ENCODE measurements around the gene IRX4.

The IRX4 gene

DNA sequence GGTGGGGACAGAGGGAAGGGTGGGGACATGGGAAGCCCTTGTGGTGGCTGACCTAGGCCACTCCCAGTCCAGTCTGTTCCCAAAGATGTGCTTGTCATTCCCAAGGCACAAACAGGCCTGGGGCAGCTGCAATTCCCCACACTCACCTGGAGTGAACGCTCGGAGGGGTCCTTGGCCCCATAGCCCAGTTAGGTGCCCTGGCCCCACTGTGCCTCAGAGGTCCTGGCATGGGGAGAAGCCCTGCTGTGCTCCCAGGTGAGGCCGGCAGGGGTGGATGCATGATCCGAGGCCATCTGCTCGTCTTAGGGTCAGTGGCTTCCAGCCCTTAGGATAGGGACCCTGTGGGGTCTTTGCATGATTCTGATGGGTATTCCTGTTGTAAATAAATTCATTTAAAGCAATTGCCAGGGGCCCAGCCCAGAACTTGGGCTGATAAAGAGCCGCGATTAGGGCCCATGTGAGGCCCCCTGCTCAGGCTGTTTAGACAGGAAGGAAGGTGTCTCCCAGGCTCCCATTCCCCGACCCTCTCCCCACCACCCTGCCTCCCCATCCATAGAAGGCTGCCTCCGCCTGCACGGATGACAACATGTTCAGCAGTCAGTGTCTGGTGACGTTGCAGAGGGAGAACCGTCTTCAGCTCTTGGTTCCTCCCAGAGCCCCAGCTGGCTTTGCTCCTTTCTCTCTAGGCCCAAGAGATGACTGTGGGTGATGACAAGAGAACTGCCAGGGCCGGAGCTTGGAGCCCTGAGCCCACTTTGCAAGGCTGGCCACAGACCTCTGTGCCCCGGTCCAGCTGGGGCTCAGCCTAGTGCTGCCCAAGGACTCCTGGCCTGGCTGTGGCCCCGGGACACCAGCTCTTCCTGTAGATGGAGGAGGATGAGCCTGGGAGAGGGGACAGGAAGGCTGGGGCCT lies 28.4 kb upstream of the IRX4 start:
- no peaks in the 10 kb centered on the region for H3K27me3 ChIP-seq (ENCODE audit: control insufficient read depth, insufficient read depth, low read length)
- H3K9ac ChIP-seq (ENCODE audit: low read depth, low read length), result no peak overlapping the region
- H3K4me1 ChIP-seq (ENCODE audit: control insufficient read depth, insufficient read depth, low read length), result no peaks in the 10 kb centered on the region
- H3K36me3 ChIP-seq (ENCODE audit: control insufficient read depth, insufficient read depth, low read length), result no peaks in the 10 kb centered on the region
- H3K9me3 ChIP-seq (ENCODE audit: control insufficient read depth, insufficient read depth, low read length), result no peaks in the 10 kb centered on the region
- H3K4me3 ChIP-seq (ENCODE audit: low read depth, low read length), result no peak overlapping the region

DNA sequence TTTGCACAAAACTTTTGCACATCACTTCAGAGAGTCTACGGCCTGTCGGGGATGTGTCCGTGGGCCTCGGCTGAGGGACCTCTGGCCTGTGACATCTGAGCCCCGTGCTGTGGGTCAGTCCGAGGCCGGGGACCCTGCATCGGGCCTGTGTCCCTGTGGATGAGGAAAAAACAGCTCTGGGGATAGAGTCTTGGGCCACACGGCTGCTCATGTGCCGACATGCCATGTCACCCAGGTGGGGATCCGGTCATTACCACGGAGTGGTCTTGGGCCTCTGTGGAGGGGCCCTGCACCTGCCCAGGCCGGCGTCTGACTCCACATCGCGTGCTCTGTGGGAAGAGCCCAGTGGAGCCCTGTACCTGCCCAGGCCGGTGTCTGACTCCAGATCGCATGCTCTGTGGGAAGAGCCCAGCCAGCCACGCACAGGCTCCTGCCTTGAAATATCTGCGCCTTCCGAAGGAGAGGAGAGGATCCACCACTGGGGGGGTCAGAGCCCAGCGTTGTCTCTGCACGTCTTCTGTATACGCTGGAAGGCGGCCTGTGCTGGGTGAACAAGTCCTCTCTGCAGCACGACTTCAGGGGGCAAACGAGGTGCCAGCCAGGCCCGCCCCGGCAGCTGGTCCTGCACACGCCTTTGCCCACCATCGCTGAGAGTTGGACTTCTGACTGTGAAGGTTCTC lies 27.5 kb upstream of the IRX4 start:
- H3K36me3 ChIP-seq (ENCODE audit: control insufficient read depth, insufficient read depth, low read length), result no peaks in the 10 kb centered on the region
- no peak overlapping the region for H3K9ac ChIP-seq (ENCODE audit: low read depth, low read length)
- no peaks in the 10 kb centered on the region for H3K27me3 ChIP-seq (ENCODE audit: control insufficient read depth, insufficient read depth, low read length)
- no peak overlapping the region for H3K4me3 ChIP-seq (ENCODE audit: low read depth, low read length)
- no peaks in the 10 kb centered on the region for H3K4me1 ChIP-seq (ENCODE audit: control insufficient read depth, insufficient read depth, low read length)
- no peaks in the 10 kb centered on the region for H3K9me3 ChIP-seq (ENCODE audit: control insufficient read depth, insufficient read depth, low read length)

- Histone ChIP-seq H3K9me3 (ENCODE audit: control insufficient read depth, insufficient read depth, low read length) (no peaks in the 10 kb centered on the region), H3K9ac (ENCODE audit: low read depth, low read length) (no peak overlapping the region), H3K27me3 (ENCODE audit: control insufficient read depth, insufficient read depth, low read length) (no peaks in the 10 kb centered on the region), H3K4me3 (ENCODE audit: low read depth, low read length) (no peak overlapping the region), H3K36me3 (ENCODE audit: control insufficient read depth, insufficient read depth, low read length) (no peaks in the 10 kb centered on the region), H3K4me1 (ENCODE audit: control insufficient read depth, insufficient read depth, low read length) (no peaks in the 10 kb centered on the region)
Observed at GRCh38 chr5:1909346-1909985, 26.7 kb upstream of the IRX4 start.

- H3K4me1 ChIP-seq (ENCODE audit: control insufficient read depth, insufficient read depth, low read length), result no peaks in the 10 kb centered on the region
- H3K36me3 ChIP-seq (ENCODE audit: control insufficient read depth, insufficient read depth, low read length), result no peaks in the 10 kb centered on the region
- no peaks in the 10 kb centered on the region for H3K9me3 ChIP-seq (ENCODE audit: control insufficient read depth, insufficient read depth, low read length)
- no peak overlapping the region for H3K9ac ChIP-seq (ENCODE audit: low read depth, low read length)
- H3K27me3 ChIP-seq (ENCODE audit: control insufficient read depth, insufficient read depth, low read length), result no peaks in the 10 kb centered on the region
- no peak overlapping the region for H3K4me3 ChIP-seq (ENCODE audit: low read depth, low read length)
Observed at GRCh38 chr5:1908931-1909330, 26.2 kb upstream of the IRX4 start.

- Histone ChIP-seq H3K36me3 (ENCODE audit: control insufficient read depth, insufficient read depth, low read length) (no peaks in the 10 kb centered on the region), H3K9ac (ENCODE audit: low read depth, low read length) (no peak overlapping the region), H3K4me3 (ENCODE audit: low read depth, low read length) (no peak overlapping the region), H3K4me1 (ENCODE audit: control insufficient read depth, insufficient read depth, low read length) (no peaks in the 10 kb centered on the region), H3K27me3 (ENCODE audit: control insufficient read depth, insufficient read depth, low read length) (no peaks in the 10 kb centered on the region), H3K9me3 (ENCODE audit: control insufficient read depth, insufficient read depth, low read length) (no peaks in the 10 kb centered on the region)
Observed at GRCh38 chr5:1907616-1908015, 24.9 kb upstream of the IRX4 start.

DNA sequence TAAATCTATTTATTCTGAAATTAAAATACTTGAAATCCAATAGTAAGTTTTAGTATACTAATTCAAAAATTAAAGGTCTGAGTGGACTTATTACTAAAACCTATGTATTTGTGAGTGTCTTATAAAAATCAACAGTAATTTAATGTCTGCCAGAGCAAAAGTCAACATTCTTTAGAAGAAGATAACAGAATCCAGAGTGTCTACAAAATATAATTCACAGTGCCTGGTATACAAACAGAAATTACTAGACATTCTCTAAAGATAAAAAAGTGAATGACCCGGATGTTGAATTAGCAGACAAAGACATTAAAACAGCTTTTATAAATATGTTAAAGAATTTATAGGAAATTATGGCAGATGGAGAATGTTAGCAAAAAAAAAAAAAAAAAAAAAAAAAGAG lies 22.4 kb upstream of the IRX4 start:
- Histone ChIP-seq H3K36me3 (ENCODE audit: control insufficient read depth, insufficient read depth, low read length) (no peaks in the 10 kb centered on the region), H3K4me1 (ENCODE audit: control insufficient read depth, insufficient read depth, low read length) (no peaks in the 10 kb centered on the region), H3K27me3 (ENCODE audit: control insufficient read depth, insufficient read depth, low read length) (no peaks in the 10 kb centered on the region)

GRCh38 chr5:1901983-1902382 lies 19.3 kb upstream of the IRX4 start:
- no peak overlapping the region for H3K4me3 ChIP-seq (ENCODE audit: low read depth, low read length)
- no peaks in the 10 kb centered on the region for H3K36me3 ChIP-seq (ENCODE audit: control insufficient read depth, insufficient read depth, low read length)
- H3K27me3 ChIP-seq (ENCODE audit: control insufficient read depth, insufficient read depth, low read length), result peaks cover 3% of the 10 kb centered on the region
- no peaks in the 10 kb centered on the region for H3K9me3 ChIP-seq (ENCODE audit: control insufficient read depth, insufficient read depth, low read length)
- no peaks in the 10 kb centered on the region for H3K4me1 ChIP-seq (ENCODE audit: control insufficient read depth, insufficient read depth, low read length)
- H3K9ac ChIP-seq (ENCODE audit: low read depth, low read length), result no peak overlapping the region

More for the DNA sequence above, 22.4 kb upstream of the IRX4 start:
- Histone ChIP-seq H3K9me3 (ENCODE audit: control insufficient read depth, insufficient read depth, low read length) (no peaks in the 10 kb centered on the region), H3K4me3 (ENCODE audit: low read depth, low read length) (no peak overlapping the region), H3K9ac (ENCODE audit: low read depth, low read length) (no peak overlapping the region)

DNA sequence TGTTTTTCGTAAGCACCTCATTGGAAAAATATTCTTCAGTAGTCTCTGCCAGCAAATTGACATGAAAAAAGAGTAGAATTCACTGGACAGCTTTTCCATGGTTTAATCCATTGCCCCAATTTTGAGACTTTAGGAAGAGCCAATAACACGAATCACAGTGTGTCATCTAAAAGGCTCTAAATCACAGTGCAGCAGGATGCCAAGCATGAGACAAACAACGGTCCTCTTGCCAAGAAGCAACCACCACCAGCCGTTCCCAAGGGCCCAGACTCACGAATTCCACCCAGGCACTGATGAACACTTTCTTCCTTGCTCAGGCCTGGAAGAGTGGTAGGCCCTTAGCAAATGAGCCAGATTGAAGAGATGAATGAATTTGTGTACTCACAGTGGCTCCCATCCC lies 18.3 kb upstream of the IRX4 start:
- peaks cover 3% of the 10 kb centered on the region for H3K27me3 ChIP-seq (ENCODE audit: control insufficient read depth, insufficient read depth, low read length)
- no peak overlapping the region for H3K9ac ChIP-seq (ENCODE audit: low read depth, low read length)
- no peaks in the 10 kb centered on the region for H3K9me3 ChIP-seq (ENCODE audit: control insufficient read depth, insufficient read depth, low read length)
- no peaks in the 10 kb centered on the region for H3K4me1 ChIP-seq (ENCODE audit: control insufficient read depth, insufficient read depth, low read length)
- no peaks in the 10 kb centered on the region for H3K36me3 ChIP-seq (ENCODE audit: control insufficient read depth, insufficient read depth, low read length)
- H3K4me3 ChIP-seq (ENCODE audit: low read depth, low read length), result no peak overlapping the region

GRCh38 chr5:1899201-1899600 lies 16.5 kb upstream of the IRX4 start:
- Histone ChIP-seq H3K4me3 (ENCODE audit: low read depth, low read length) (no peak overlapping the region), H3K4me1 (ENCODE audit: control insufficient read depth, insufficient read depth, low read length) (no peaks in the 10 kb centered on the region), H3K9me3 (ENCODE audit: control insufficient read depth, insufficient read depth, low read length) (no peaks in the 10 kb centered on the region), H3K9ac (ENCODE audit: low read depth, low read length) (no peak overlapping the region), H3K36me3 (ENCODE audit: control insufficient read depth, insufficient read depth, low read length) (no peaks in the 10 kb centered on the region), H3K27me3 (ENCODE audit: control insufficient read depth, insufficient read depth, low read length) (peaks cover 5% of the 10 kb centered on the region)

GRCh38 chr5:1897816-1898450 lies 15.2 kb upstream of the IRX4 start:
- Histone ChIP-seq H3K4me3 (ENCODE audit: low read depth, low read length) (no peak overlapping the region), H3K36me3 (ENCODE audit: control insufficient read depth, insufficient read depth, low read length) (no peaks in the 10 kb centered on the region), H3K9ac (ENCODE audit: low read depth, low read length) (no peak overlapping the region), H3K9me3 (ENCODE audit: control insufficient read depth, insufficient read depth, low read length) (no peaks in the 10 kb centered on the region), H3K27me3 (ENCODE audit: control insufficient read depth, insufficient read depth, low read length) (peaks cover 14% of the 10 kb centered on the region), H3K4me1 (ENCODE audit: control insufficient read depth, insufficient read depth, low read length) (no peaks in the 10 kb centered on the region)

GRCh38 chr5:1897386-1897785 lies 14.7 kb upstream of the IRX4 start:
- no peak overlapping the region for H3K9ac ChIP-seq (ENCODE audit: low read depth, low read length)
- H3K9me3 ChIP-seq (ENCODE audit: control insufficient read depth, insufficient read depth, low read length), result no peaks in the 10 kb centered on the region
- H3K27me3 ChIP-seq (ENCODE audit: control insufficient read depth, insufficient read depth, low read length), result peaks cover 19% of the 10 kb centered on the region
- H3K4me1 ChIP-seq (ENCODE audit: control insufficient read depth, insufficient read depth, low read length), result no peaks in the 10 kb centered on the region
- no peaks in the 10 kb centered on the region for H3K36me3 ChIP-seq (ENCODE audit: control insufficient read depth, insufficient read depth, low read length)
- no peak overlapping the region for H3K4me3 ChIP-seq (ENCODE audit: low read depth, low read length)
